Endodermal cell (in vitro differentiated cells): ENCODE data around the gene CYP2R1. TPM values are rescaled to one million over a fixed set of nuclear protein-coding genes. Genes with fewer than 3 reads are reported as not detected.
A peak's percentile ranks its signal among the peaks of the same experiment; 100 is the strongest.

Experiments used
- DNase-seq: peaks from one replicate; pipeline ENCODE4 v3.0.0-alpha.2; 2017
- H3K27ac ChIP-seq: 2 replicates; pipeline ENCODE4 v1.5.1; 2013; ENCODE audit warnings: mild to moderate bottlenecking, low read depth, low read length, moderate library complexity
- H3K27me3 ChIP-seq: 2 replicates; pipeline ENCODE4 v1.6.1; 2013; ENCODE audit warnings: mild to moderate bottlenecking, low read length, moderate library complexity; ENCODE audit not compliant: insufficient read depth, control insufficient read depth, poor library complexity, severe bottlenecking
- H3K36me3 ChIP-seq: 2 replicates; pipeline ENCODE4 v1.7.0; 2013; ENCODE audit warnings: mild to moderate bottlenecking, low read length, moderate library complexity; ENCODE audit not compliant: control insufficient read depth, insufficient read depth
- H3K4me1 ChIP-seq: one replicate; pipeline ENCODE4 v1.7.0; 2013; ENCODE audit warnings: low read length; ENCODE audit not compliant: control insufficient read depth, insufficient read depth
- H3K4me3 ChIP-seq: 2 replicates; pipeline ENCODE4 v1.5.1; 2013; ENCODE audit warnings: mild to moderate bottlenecking, low read length, moderate library complexity
- H3K9ac ChIP-seq: 2 replicates; pipeline ENCODE4 v1.6.1; 2013; ENCODE audit warnings: mild to moderate bottlenecking, low read length, moderate library complexity; ENCODE audit not compliant: poor library complexity, severe bottlenecking; ENCODE audit errors: extremely low read depth
- H3K9me3 ChIP-seq: 2 replicates; pipeline ENCODE4 v1.6.1; 2013; ENCODE audit warnings: mild to moderate bottlenecking, low read length, moderate library complexity; ENCODE audit not compliant: control insufficient read depth
- H3K27ac Mint-ChIP-seq: 2 replicates; pipeline ENCODE4 v1.8.0; 2020; ENCODE audit warnings: mixed read lengths
- H3K27me3 Mint-ChIP-seq: 2 replicates; pipeline ENCODE4 v1.8.0; 2021; ENCODE audit warnings: mild to moderate bottlenecking, mixed read lengths; ENCODE audit not compliant: insufficient read depth
- H3K36me3 Mint-ChIP-seq: 2 replicates; pipeline ENCODE4 v1.8.0; 2020; ENCODE audit warnings: low read depth, mixed read lengths
- H3K4me1 Mint-ChIP-seq: 2 replicates; pipeline ENCODE4 v1.8.0; 2020; ENCODE audit warnings: mixed read lengths
- H3K4me3 Mint-ChIP-seq: 2 replicates; pipeline ENCODE4 v1.8.0; 2020; ENCODE audit warnings: mild to moderate bottlenecking, moderate library complexity, mixed read lengths
- H3K9me3 Mint-ChIP-seq: 2 replicates; pipeline ENCODE4 v1.8.0; 2020; ENCODE audit warnings: mild to moderate bottlenecking, mixed read lengths
- WGBS, 2 experiments: methylation state at CpG; one replicate each; pipeline versions ENCODE4 v1.1.5 to v1.1.7; 2013; ENCODE audit warnings: missing lambda C conversion rate in 2 of 2, mixed read lengths in 1 of 2; ENCODE audit not compliant: insufficient coverage in 1 of 2, insufficient read length in 1 of 2; 5-methylcytosine and 5-hydroxymethylcytosine counted together
- total RNA-seq, 2 donors: library from RNA; stranded (reverse); fragmentation: NEBNext Ultra II Directional in 1 of 2; extraction: Animal tissue kit (Norgen Biotek cat#: 25700) in 1 of 2; gene quantifications; 2 replicates in 1 of 2; 3 replicates in 1 of 2; pipeline ENCODE4 v1.2.1, GENCODE V29; 2021
- TF ChIP-seq, protein P1 (sequence below): fragments of 200-600 bp; sonication (generic); conservative IDR thresholded peaks from 2 replicates; pipeline ENCODE4 v1.5.0; 2021; ENCODE audit warnings: antibody characterized with exemption, mild to moderate bottlenecking

CYP2R1 gene
- total RNA-seq, 2 donors from 2014 or later = 10.4 to 12.4 TPM

DNA sequence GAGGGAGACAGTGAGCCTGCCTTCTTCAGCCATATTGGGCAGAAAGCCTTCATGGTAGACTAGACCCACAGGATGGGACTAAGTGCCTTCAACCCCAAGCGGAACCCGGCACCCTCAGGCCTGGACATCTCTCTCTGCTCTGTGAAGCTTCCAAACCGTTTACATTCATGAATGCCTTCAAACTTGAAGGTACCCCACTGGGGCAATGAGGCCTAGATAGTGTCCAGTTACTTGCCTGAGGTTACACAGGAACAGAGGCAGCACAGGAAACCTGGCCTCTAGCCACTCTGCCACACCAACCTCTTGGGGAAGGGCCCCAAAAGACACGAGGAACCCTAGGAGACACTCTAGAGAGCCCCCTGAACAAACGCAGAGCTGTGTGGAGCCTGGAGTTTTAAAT lies 14.5 kb upstream of the CYP2R1 start:
- Histone ChIP-seq H3K4me3 (no peak overlapping the region), H3K36me3 (no peaks in the 10 kb centered on the region), H3K4me1 (no peaks in the 10 kb centered on the region), H3K27ac (no peak overlapping the region), H3K9me3 (no peaks in the 10 kb centered on the region), H3K9ac (no peak overlapping the region), H3K27me3 (no peaks in the 10 kb centered on the region)
- WGBS, 2 experiments = 90 to 97% methylated on average over 3 to 5 of the region's 5 CpGs
- H3K9me3 Mint-ChIP-seq = no peaks in the 10 kb centered on the region
- TF ChIP-seq, protein P1, sequence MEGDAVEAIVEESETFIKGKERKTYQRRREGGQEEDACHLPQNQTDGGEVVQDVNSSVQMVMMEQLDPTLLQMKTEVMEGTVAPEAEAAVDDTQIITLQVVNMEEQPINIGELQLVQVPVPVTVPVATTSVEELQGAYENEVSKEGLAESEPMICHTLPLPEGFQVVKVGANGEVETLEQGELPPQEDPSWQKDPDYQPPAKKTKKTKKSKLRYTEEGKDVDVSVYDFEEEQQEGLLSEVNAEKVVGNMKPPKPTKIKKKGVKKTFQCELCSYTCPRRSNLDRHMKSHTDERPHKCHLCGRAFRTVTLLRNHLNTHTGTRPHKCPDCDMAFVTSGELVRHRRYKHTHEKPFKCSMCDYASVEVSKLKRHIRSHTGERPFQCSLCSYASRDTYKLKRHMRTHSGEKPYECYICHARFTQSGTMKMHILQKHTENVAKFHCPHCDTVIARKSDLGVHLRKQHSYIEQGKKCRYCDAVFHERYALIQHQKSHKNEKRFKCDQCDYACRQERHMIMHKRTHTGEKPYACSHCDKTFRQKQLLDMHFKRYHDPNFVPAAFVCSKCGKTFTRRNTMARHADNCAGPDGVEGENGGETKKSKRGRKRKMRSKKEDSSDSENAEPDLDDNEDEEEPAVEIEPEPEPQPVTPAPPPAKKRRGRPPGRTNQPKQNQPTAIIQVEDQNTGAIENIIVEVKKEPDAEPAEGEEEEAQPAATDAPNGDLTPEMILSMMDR = no peak
- H3K4me1 Mint-ChIP-seq = peaks cover 6% of the 10 kb centered on the region
- H3K27ac Mint-ChIP-seq = no peak overlapping the region
- H3K4me3 Mint-ChIP-seq = no peak overlapping the region
- no peaks in the 10 kb centered on the region for H3K36me3 Mint-ChIP-seq
- peaks cover 14% of the 10 kb centered on the region for H3K27me3 Mint-ChIP-seq
- DNase-seq = no peak

DNA sequence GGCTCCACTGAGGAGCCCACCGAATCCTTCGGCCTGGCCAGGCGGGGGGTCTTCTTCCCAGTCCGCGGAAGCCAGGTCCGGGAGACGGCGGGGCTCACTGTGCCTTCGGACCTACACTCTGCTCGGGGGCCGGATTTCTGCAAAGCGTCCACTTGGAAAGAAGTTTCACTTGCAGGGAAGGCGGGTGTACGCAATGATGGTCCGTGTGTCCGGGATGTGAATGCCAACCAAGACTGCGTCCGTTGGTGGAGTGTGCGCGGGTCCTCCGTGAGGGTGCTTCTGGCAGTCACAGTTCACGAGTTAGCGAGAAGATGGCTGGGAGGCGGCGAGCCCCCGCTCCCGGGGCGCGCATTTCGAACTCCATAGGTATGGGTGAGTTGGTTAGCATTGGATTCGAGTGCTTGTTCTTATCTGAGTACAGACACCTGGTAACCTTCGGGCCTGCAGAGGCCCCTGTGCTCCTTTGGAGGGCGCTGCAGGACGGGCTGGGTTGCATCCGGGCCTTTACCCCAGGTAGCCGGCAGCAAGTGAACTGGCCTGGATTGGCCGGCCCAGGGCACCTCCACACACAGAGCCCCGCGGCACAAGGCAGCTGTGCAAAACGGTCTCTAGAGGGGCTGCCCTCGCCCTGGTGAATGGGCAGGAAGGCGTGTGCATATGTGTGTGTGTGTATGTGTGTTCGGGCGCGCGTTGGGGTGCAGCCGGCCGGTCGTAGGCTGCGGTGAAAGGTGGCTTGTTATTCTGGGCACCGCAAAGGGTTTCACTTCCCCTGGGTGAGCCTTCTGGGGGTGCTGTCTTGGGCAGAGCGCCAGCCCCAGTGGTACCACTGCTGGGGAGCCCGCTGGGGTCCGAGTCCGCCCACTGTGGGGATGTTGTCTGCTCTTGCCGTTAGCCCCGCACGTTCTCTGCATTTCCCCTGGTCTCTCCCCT lies 13.3 kb upstream of the CYP2R1 start:
- peak; percentile 95 for DNase-seq
- no peaks in the 10 kb centered on the region for H3K36me3 Mint-ChIP-seq
- no peaks in the 10 kb centered on the region for H3K9me3 ChIP-seq
- no peaks in the 10 kb centered on the region for H3K36me3 ChIP-seq
- no peak overlapping the region for H3K4me3 ChIP-seq
- TF ChIP-seq, protein P1 = peak; percentile 32
- no peak overlapping the region for H3K27ac Mint-ChIP-seq
- 85 to 92% methylated on average over 41 to 58 of the region's 58 CpGs for WGBS, 2 experiments
- H3K4me1 Mint-ChIP-seq = peaks cover 6% of the 10 kb centered on the region
- no peaks in the 10 kb centered on the region for H3K9me3 Mint-ChIP-seq
- H3K27me3 Mint-ChIP-seq = peaks cover 14% of the 10 kb centered on the region
- H3K4me3 Mint-ChIP-seq = peak overlapping the region; percentile 58
- no peak overlapping the region for H3K9ac ChIP-seq
- no peaks in the 10 kb centered on the region for H3K4me1 ChIP-seq
- no peak overlapping the region for H3K27ac ChIP-seq
- no peaks in the 10 kb centered on the region for H3K27me3 ChIP-seq

DNA sequence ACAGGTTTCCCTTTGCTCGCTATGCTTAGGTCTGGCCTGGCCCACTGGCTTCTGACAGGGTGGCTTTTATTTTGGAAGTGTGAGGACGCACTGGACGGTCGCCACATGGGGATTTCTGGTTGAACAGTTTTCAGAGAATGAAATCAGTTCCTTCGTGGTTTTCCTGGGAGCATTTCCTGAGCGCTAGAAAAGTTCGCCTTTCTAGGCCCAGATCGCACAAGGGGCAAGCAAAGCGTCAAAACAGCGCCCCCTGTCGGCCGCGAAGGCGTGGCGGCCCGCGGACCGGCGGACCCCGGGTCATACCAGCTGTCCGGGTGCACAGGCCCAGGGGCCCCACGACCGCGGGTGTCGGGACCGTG lies 12.7 kb upstream of the CYP2R1 start:
- peak overlapping the region; percentile 58 for H3K4me3 Mint-ChIP-seq
- peaks cover 14% of the 10 kb centered on the region for H3K27me3 Mint-ChIP-seq
- H3K27ac Mint-ChIP-seq = no peak overlapping the region

More for the DNA sequence above, 12.7 kb upstream of the CYP2R1 start:
- no peak overlapping the region for H3K27ac ChIP-seq
- Mint-ChIP-seq H3K9me3 (no peaks in the 10 kb centered on the region), H3K36me3 (no peaks in the 10 kb centered on the region), H3K4me1 (peaks cover 6% of the 10 kb centered on the region)
- H3K4me3 ChIP-seq = no peak overlapping the region
- TF ChIP-seq, protein P1 = peak; percentile 82
- no peaks in the 10 kb centered on the region for H3K36me3 ChIP-seq
- no peaks in the 10 kb centered on the region for H3K9me3 ChIP-seq
- no peaks in the 10 kb centered on the region for H3K4me1 ChIP-seq
- WGBS, 2 experiments = 74 to 94% methylated on average over 18 to 26 of the region's 26 CpGs
- no peak overlapping the region for H3K9ac ChIP-seq
- peak; percentile 90 for DNase-seq
- no peaks in the 10 kb centered on the region for H3K27me3 ChIP-seq
